Erythroblast (primary cell): ENCODE results near the gene TMEM272.

Experiments
- GATA1 ChIP-seq: IDR thresholded peaks from 2 replicates; pipeline ENCODE4 v1.6.1; 2011; ENCODE audit warnings: low read depth, mild to moderate bottlenecking, control low read depth, low read length, moderate library complexity
- POLR2A ChIP-seq: IDR thresholded peaks from 2 replicates; pipeline ENCODE4 v1.6.1; 2011; ENCODE audit warnings: mild to moderate bottlenecking, low read length

GRCh38 chr13:51802631-51803418, 42.2 kb downstream of the TMEM272 start:
- no peak for TF ChIP-seq POLR2A
- no peak for TF ChIP-seq GATA1
